Esophagus squamous epithelium (tissue), 5 donors: Measurements from ENCODE around the gene TCF7. TPM values are rescaled to one million over a fixed set of nuclear protein-coding genes. Genes with fewer than 3 reads are reported as not detected.

Experiments used
- DNase-seq: peaks from one replicate; lab custom pipeline; 2025; lab: John Stamatoyannopoulos, UW
- H3K27ac ChIP-seq, 4 donors: fragments of 200-600 bp; sonication (generic); one replicate each; pipeline ENCODE4 v1.5.1; 2016 to 2019; ENCODE audit warnings: mild to moderate bottlenecking in 1 of 4
- H3K27me3 ChIP-seq, 4 donors: fragments of 200-600 bp; sonication (generic); 1 replicate in 3 of 4; 2 replicates in 1 of 4; pipeline versions ENCODE4 v1.5.1 to v1.6.0; 2017 to 2021; ENCODE audit warnings: antibody characterized with exemption in 1 of 4
- H3K36me3 ChIP-seq, 3 donors: fragments of 200-600 bp; sonication (generic); one replicate each; pipeline ENCODE4 v1.5.1; 2016 to 2019
- H3K4me1 ChIP-seq, 3 donors: fragments of 200-600 bp; sonication (generic); one replicate each; pipeline ENCODE4 v1.5.1; 2017 to 2019
- H3K4me3 ChIP-seq, 4 donors: fragments of 200-600 bp; sonication (generic); 1 replicate in 3 of 4; 2 replicates in 1 of 4; pipeline ENCODE4 v1.5.1; 2016 to 2019; ENCODE audit warnings: mild to moderate bottlenecking in 2 of 4, moderate library complexity in 1 of 4
- H3K9me3 ChIP-seq, 3 donors: fragments of 200-600 bp; sonication (generic); one replicate each; pipeline ENCODE4 v1.5.1; 2016 to 2019
- POLR2A ChIP-seq, 4 donors: fragments of 450-650 bp; IDR thresholded peaks; one replicate each; pipeline ENCODE4 v1.6.1; 2017; ENCODE audit warnings: antibody characterized with exemption in 4 of 4, mild to moderate bottlenecking in 4 of 4, moderate library complexity in 3 of 4
- WGBS, 2 donors: methylation state at CpG; one replicate each; pipeline ENCODE4 v1.1.5; 2018; 5-methylcytosine and 5-hydroxymethylcytosine counted together
- intact Hi-C: fragments of 100-400 bp; cut with DNase I; formaldehyde crosslinking; loops from one replicate; pipeline ENCODE4 v1.15.0; 2022
- total RNA-seq, 4 donors: library from RNA; depleted of rRNA; stranded (reverse); fragments of >200 nt; gene quantifications; one replicate each; pipeline ENCODE4 v1.1.0, GENCODE V29; 2016
- TF ChIP-seq, protein P1 (sequence below), 6 experiments: fragments of 450-650 bp in 4 of 6; fragments of 200-600 bp in 2 of 6; sonication (generic) in 2 of 6; IDR thresholded peaks; one replicate each; pipeline ENCODE4 v1.5.1; 2016 to 2019; ENCODE audit warnings: antibody characterized with exemption in 6 of 6, mild to moderate bottlenecking in 4 of 6, moderate library complexity in 4 of 6
- donor health status: DM: yes; HTN: yes; CAD: no.

Gene TCF7
- total RNA-seq, 4 donors from 2014 or later = 1.9 to 7.6 (median 2.8) TPM

- 81 to 88% methylated on average over 3 to 5 of the region's 8 CpGs for WGBS, 2 donors
- DNase-seq = no peak
- no peaks in the 10 kb centered on the region for H3K36me3 ChIP-seq
- no peak overlapping the region for H3K4me3 ChIP-seq
- peaks cover 0 to 36% (median 0%) of the 10 kb centered on the region in 4 donors for H3K27me3 ChIP-seq
- intact Hi-C loops = no loop called here
- H3K9me3 ChIP-seq = no peaks in the 10 kb centered on the region
- H3K27ac ChIP-seq = no peak overlapping the region
- peaks cover 0 to 14% (median 9%) of the 10 kb centered on the region in 3 donors for H3K4me1 ChIP-seq
- TF ChIP-seq, protein P1, sequence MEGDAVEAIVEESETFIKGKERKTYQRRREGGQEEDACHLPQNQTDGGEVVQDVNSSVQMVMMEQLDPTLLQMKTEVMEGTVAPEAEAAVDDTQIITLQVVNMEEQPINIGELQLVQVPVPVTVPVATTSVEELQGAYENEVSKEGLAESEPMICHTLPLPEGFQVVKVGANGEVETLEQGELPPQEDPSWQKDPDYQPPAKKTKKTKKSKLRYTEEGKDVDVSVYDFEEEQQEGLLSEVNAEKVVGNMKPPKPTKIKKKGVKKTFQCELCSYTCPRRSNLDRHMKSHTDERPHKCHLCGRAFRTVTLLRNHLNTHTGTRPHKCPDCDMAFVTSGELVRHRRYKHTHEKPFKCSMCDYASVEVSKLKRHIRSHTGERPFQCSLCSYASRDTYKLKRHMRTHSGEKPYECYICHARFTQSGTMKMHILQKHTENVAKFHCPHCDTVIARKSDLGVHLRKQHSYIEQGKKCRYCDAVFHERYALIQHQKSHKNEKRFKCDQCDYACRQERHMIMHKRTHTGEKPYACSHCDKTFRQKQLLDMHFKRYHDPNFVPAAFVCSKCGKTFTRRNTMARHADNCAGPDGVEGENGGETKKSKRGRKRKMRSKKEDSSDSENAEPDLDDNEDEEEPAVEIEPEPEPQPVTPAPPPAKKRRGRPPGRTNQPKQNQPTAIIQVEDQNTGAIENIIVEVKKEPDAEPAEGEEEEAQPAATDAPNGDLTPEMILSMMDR (IDR thresholded peaks at IDR 0.05) = no peak
- no peak for TF ChIP-seq POLR2A (IDR thresholded peaks at IDR 0.05)
These were observed 41.8 kb upstream of the TCF7 start for GRCh38 chr5:134072471-134073210.

GRCh38 chr5:134073404-134073803, 41.1 kb upstream of the TCF7 start:
- no peak overlapping the region for H3K27ac ChIP-seq
- H3K36me3 ChIP-seq = no peaks in the 10 kb centered on the region
- 73 to 80% methylated on average over 1 to 2 of the region's 2 CpGs for WGBS, 2 donors
- DNase-seq = no peak
- H3K4me1 ChIP-seq = peaks cover 0 to 14% (median 9%) of the 10 kb centered on the region in 3 donors
- intact Hi-C loops = no loop called here
- peaks cover 0 to 36% (median 0%) of the 10 kb centered on the region in 4 donors for H3K27me3 ChIP-seq
- TF ChIP-seq, protein P1 (IDR thresholded peaks at IDR 0.05) = no peak
- H3K4me3 ChIP-seq = no peak overlapping the region
- no peaks in the 10 kb centered on the region for H3K9me3 ChIP-seq

DNA sequence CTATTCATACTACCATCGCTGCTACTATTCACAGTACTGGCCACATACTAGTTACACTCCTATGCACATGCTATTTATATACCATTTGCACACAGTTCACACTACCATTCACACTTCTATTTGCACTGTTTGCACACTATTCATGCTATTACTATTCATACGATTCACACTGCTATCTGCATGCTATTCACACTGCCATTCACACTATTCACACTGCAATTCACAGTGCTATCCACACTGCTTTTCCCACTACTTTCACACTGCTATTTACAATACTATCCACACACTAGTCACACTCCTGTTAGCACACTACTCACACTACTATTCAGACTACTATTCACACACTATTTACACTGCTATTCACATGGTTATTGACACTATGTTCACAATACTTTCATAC, 39.4 kb upstream of the TCF7 start:
- H3K4me1 ChIP-seq = peaks cover 0 to 14% (median 9%) of the 10 kb centered on the region in 3 donors
- peaks cover 0 to 24% (median 0%) of the 10 kb centered on the region in 4 donors for H3K27me3 ChIP-seq
- H3K27ac ChIP-seq = no peak overlapping the region
- H3K36me3 ChIP-seq = no peaks in the 10 kb centered on the region
- WGBS, 2 donors = 88 to 95% methylated on average over 2 of the region's 2 CpGs
- TF ChIP-seq, protein P1 (IDR thresholded peaks at IDR 0.05) = no peak
- TF ChIP-seq POLR2A (IDR thresholded peaks at IDR 0.05) = no peak
- intact Hi-C loops = no loop called here
- no peak for DNase-seq
- no peaks in the 10 kb centered on the region for H3K9me3 ChIP-seq
- H3K4me3 ChIP-seq = no peak overlapping the region

DNA sequence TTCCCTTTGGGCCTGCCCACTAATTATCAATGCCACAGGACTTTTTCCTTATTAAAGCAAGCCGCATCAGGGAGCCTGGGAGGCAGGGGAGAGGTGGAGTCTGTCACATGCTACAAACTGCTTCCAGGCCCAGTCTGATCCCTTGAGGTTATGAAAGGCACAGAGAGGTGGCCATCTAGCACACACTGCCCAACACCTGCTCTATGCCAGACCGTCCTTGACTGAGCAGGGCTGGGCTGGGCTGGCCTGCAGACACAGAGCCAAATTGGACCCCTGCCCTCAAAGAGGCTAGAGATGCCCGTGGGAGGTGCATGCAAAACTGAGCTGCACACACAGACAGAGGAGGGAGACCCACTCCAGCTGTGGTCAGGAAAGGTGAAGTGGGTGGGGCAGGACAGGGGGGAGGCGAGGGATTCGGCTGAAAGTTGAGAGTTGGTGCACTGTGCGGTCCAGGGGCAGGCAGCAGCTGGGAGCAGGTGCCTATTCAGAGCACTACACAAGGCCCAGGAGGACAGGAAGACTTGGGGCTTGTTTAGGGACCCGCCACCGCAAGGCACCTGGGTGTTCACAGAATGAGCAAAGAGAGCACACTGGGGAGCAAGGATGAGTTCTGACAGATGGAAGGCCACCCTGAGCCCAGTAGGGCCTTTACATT, 36.4 kb upstream of the TCF7 start:
- TF ChIP-seq, protein P1 (IDR thresholded peaks at IDR 0.05) = no peak
- TF ChIP-seq POLR2A (IDR thresholded peaks at IDR 0.05) = no peak
- Histone ChIP-seq H3K27ac (no peak overlapping the region), H3K4me1 (no peaks in the 10 kb centered on the region), H3K4me3 (no peak overlapping the region), H3K36me3 (no peaks in the 10 kb centered on the region), H3K9me3 (no peaks in the 10 kb centered on the region), H3K27me3 (no peaks in the 10 kb centered on the region)
- WGBS, 2 donors = 75 to 77% methylated on average over 6 to 8 of the region's 8 CpGs
- no peak for DNase-seq
- intact Hi-C loops = no loop called here
